HG03175 (cell line): Measurements from ENCODE around the gene SETD5.

Source experiments
- ATAC-seq: cut with Tn5 transposase; IDR thresholded peaks from one replicate; pipeline ENCODE4 v1.9.1; 2021; ENCODE audit warnings: mild to moderate bottlenecking, moderate library complexity; ENCODE audit not compliant: unreplicated experiment

Gene SETD5

GRCh38 chr3:9409981-9410854 lies 12.8 kb downstream of the SETD5 start:
- ATAC-seq = no peak

GRCh38 chr3:9411302-9411701 lies 13.9 kb downstream of the SETD5 start:
- no peak for ATAC-seq

DNA sequence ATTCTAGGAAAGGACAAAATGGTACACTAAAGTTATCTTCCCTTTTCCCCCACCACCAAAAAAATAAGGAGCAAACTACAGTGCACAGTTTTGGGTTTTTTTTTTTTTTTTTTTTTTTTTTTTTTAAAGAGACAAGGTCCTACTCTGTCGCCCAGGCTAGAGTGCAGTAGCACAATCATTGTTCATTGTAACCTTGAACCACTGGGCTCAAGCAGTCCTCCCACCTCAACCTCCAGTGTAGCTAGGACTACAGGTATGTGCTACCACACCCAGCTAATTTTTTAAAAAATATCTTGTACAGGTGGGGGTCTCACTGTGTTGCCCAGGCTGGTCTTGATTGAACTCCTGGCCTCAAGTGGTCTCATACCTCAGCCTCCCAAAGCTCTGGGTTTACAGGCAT lies 14.9 kb downstream of the SETD5 start:
- ATAC-seq = no peak

- ATAC-seq = no peak
Measured at GRCh38 chr3:9414826-9415225, 17.4 kb downstream of the SETD5 start.

GRCh38 chr3:9415485-9416138 lies 18.2 kb downstream of the SETD5 start:
- no peak for ATAC-seq

DNA sequence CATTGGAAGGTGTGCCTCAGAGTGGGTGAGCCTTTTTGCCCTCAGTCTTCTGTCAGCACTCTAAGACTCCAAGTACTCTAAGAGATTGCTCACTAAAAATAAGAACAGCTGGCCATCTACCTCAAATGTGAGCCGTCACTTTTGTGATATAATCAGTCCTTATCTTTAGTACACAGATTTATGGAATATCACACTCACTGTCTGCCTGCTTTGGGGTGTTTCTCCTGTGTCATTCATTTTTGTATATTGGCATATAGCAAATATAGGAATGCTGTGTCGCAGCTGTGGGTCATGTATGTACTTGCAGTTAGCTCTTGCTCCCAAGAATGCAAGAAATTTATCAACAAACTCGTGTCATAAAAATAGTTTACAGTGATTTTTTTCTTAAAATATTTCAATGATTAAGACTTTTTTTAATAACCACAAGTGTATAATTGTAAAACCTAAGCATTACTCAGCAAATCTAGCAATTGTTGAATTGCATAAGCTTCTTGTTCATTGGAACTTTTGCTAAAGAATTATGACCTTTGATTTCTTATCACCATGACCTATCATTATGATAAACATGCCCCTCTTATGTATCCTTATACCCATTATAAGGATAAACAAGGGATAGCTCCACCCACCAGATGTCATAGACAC lies 18.8 kb downstream of the SETD5 start:
- no peak for ATAC-seq

GRCh38 chr3:9420850-9421549 lies 23.6 kb downstream of the SETD5 start:
- ATAC-seq = no peak

- no peak for ATAC-seq
Measured at GRCh38 chr3:9422712-9423424, 25.5 kb downstream of the SETD5 start.

- ATAC-seq = no peak
Measured at GRCh38 chr3:9428411-9428810, 31.0 kb downstream of the SETD5 start.

DNA sequence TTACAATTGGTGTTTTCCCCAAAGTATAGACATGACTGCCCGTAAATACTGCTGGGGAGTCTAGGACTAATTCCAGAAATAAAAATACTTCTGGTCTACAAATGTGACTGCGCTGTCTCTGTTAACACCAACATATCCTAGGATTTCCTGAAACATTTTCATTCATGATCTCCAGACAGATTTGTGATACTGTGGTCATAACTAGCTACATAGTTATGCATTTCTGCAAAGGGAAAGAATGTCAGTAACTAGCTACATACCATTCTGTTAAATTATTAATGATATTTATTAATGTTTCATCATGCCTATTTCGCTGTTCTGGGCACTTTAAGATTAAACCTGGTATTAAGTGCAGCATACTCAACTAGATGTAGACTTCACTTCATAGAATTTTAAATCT lies 33.3 kb downstream of the SETD5 start:
- ATAC-seq = no peak

DNA sequence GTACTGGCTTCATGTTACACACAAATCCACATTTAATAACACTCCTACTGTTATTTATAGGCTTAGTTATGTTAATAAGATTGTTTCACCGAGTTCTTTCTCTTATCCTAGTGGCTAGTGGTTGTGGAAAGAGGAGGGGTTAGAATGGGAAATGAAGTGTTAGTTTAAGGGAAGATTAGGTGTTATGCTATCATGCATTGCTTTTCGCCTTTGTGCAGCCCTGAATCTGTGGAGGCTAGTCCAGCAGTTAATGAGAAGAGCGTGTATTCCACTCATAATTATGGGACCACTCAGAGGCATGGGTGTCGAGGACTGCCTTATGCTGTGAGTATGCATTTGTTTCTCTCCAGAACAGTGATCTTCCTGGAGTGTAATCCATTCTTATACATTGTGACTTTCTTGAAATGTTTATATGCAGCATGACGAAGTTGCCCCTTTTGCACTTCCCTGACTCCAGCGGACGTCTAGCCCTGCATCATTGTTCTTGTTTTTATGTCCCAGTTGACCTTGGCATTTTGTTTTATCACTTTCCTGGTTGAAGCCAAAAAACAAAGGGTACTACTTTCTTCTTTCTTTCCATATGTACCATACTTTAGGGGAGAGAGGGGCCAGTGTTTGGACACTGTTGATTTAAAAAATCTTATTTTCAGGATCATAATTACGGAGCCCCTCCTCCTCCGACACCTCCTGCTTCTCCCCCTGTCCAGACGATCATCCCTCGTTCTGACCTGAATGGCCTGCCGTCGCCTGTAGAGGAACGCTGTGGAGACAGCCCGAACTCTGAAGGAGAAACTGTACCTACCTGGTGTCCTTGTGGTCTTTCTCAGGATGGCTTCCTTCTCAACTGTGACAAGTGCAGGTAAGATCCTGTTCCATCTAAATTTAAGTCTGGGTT lies 36.5 kb downstream of the SETD5 start:
- ATAC-seq = no peak

- no peak for ATAC-seq
Measured at GRCh38 chr3:9435316-9435715, 37.9 kb downstream of the SETD5 start.

DNA sequence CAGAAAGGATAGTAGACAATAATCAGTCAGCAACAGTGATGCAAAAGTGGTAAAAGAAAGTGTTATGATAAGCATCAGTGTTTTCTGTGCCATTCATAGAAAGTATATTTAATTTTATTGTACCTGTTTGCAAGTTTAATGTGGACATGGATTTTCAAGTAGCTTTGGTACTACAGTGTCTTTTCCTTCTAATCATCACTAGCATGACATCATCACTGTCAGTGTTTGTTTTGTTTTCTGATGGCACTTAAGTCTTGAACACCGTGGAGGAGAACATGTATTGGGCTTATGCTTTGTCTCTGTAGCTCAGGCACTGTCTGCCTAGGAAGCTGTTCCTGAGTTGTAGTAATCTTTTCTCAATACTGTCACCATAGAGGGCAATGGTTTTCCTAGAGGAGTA lies 41.9 kb downstream of the SETD5 start:
- ATAC-seq = no peak

DNA sequence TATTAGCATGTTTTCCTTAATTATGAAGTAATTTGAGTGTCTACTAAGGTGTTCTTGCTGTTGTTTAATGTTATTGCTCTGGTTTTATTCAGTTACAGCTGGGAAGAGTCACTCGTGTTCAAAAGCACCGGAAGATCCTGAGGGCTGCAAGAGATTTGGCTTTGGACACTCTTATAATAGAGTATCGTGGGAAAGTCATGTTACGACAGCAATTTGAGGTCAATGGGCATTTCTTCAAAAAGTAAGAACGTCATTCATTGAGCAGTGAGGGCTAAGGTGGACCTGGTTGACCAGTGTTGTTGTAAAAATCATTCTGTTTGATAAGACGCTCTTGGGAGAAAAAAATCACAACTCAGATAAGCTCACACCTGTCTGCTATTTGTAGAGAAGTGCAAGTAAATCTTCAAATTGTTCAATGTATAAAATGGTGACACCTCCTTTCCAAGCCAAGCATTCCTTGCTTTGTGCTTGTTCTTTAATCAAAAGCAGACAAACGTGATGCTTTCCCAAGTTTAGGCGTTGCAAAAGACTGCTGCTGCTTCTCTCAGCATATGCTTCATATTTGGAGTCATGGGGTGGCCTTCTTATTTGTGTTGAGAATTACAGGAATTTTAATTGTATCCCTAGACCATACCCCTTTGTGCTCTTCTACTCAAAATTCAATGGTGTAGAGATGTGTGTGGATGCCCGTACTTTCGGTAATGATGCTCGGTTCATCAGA lies 44.2 kb downstream of the SETD5 start:
- no peak for ATAC-seq

DNA sequence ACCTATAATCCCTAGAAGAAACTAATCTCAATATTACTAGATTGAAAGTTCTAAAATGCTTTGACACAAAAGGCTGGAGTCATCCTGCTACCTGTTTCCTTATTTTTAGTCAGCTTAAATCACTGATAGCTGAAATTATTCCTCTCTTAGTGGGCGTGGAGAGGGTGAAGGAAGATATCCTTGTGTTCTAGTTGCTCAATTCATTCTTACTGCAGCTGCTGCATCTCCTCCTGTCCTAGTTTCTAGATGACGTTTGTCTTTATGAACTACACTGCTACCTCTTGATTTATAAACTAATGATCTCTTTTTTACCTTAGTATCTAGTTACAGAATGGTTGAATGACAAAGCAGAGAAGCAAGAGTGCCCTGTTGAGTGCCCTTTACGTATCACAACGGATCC lies 50.7 kb downstream of the SETD5 start:
- ATAC-seq = no peak

DNA sequence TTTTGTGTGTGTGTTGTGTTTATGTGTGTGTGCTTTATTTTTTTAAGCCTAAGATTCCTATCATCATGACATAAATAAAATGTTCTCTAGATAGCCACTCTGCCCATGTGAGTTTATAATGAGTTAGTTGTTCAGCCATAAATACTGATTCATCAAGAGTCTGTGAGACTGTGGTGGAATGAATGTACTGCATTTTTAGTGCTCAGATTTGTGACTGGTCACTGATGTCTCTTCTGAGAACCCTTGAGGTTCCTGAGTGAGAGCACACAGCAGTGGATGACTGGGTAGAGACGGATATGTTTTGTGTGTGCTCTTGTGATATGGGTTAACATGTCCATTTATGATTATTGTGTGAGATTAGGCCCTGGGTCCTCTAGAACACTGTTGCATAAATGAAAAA lies 51.2 kb downstream of the SETD5 start:
- ATAC-seq = no peak

GRCh38 chr3:9450126-9450525 lies 52.7 kb downstream of the SETD5 start:
- ATAC-seq = no peak

- ATAC-seq = no peak
Measured at GRCh38 chr3:9450991-9451390, 53.6 kb downstream of the SETD5 start.

GRCh38 chr3:9452417-9452816 lies 55.0 kb downstream of the SETD5 start:
- ATAC-seq = no peak
